AG08396 (cell line): ENCODE results near the gene INO80B.

Experiments
- DNase-seq: peaks from one replicate; pipeline ENCODE4 v3.0.0; 2012; ENCODE audit warnings: low spot score, mixed read lengths

Gene INO80B

DNA sequence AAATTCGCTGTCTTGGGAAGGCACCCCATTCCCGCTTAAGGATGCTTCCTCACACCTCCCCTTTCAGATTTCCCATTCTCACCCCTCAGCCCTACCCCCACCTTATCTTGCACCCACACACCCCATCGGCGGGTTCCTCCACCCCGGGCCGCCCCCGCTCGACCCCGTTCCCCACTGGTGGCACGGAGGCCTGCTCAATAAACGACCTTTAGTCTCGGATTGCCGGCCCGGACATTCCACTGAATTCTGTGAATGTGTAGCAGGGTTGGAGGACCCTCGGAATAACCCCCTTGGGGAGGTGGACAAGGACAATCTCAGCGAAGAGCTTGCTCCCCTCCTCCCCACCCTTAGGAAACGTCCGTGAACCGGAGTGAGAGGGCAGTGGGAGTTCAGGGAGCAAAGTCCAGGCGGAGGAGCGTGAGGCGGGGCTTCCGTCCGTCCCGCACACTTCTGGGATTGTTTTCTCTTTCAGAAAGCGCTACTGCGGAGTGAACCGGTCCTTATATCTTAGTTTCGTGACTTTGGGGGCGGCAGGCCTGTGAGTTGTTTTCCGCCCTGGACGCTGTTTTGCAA lies 47.3 kb downstream of the INO80B start:
- no peak for DNase-seq

DNA sequence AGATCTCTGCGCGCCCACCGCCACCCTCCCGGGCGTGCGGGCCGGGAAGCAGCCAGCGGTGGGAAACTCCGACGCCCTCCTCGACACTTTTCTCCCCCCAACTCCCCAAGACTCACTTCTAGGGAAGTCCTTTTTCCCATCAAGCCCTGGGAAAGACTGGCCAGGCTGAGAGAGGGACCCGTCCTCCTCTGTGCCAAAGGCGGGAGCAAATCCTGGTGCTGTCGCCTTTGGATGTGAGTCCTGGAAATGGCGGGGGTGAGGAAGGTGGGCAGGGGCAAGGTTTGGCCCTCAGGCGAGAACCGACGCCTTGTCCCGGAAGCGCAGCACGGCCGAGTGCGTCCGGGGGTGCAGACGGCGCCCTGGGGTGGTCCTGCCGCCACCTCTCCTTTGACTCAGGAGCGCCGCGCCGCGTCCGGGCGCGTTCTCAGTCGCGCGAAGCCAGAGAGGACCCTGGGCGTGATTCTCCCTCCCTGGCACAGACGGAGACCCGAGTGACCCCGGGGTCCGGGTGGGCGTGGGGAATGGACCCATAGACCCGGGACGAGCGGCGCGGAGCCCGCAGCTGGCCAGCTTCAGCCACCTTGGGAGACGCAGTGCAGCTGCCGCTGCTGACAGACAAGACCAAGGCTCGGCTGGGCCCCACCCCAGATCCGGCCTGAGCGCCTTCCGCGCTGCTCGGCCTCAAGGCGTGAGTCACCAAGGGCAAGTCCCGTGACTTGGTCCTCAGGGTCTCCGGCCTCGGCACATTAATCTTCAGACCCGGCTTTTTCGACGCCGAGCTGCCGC lies 48.0 kb downstream of the INO80B start:
- peak; percentile 90 for DNase-seq

GRCh38 chr2:74503506-74504475 lies 48.9 kb downstream of the INO80B start:
- DNase-seq: no peak

DNA sequence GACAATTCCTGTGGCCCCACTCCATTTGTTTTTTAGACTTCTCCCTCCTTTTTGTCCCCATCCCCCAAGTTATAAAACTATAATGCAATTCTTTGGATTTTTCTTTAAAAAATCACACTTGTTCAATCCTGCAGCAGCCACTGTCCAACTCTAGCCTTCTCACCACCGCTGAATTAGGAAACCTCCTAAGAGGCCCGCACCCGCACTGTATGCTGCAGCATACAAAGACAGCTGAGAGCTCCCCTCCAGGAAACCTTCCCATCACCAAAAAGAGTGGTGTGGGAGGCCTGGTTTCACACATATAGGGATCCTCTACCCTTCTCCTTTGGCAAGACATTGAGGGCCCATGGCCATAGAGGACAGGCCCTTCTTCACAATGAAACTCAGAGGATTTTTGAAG lies 49.7 kb downstream of the INO80B start:
- no peak for DNase-seq

DNA sequence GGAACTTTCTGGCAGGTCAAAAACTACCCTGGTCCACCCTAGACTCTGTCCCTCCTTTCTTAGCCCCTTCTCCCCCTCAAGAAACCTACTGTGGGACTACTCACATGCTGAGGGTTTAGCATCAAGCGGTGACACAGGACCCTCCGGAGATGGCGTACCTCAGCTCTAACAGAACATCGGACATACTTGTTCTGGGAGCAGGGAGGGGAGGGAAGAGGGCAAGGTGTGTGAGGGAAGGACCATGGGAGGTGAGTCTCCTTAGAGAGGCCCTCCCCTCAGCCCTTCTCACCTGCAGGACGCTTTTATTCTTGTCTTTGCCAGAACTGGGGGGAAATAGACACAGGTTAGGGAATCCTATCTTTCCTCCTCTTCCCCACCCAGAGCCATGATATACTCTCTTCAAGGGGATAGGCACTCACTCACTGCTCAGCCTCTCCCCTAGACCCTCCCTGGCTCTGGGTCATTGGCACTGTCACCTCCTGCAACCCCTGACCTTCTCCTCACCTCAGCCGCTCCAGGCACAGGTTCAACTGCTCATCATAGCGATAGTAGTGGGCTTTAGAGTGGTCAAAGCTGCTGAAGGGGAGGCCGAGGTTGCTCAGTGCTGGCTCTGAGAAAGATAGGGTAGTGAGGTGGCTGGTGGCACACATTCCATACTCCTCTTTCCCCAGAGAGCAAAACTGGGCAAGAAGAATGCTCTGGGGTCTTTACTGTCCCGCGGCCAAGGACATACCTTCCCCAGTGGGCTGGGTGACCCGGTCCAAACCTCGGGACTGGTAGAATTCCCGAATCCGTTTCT lies 50.8 kb downstream of the INO80B start:
- no peak for DNase-seq

- peak; percentile 97 for DNase-seq
Observed at GRCh38 chr2:74507145-74507925, 52.4 kb downstream of the INO80B start, which contains the start of gene PCGF1. Gene PCGF1, minus strand, starts transcription at chr2:74507695. Its CDS starts 27 bp downstream, at chr2:74507668.
